Measurements from ENCODE around the gene NR1D1.

DNA sequence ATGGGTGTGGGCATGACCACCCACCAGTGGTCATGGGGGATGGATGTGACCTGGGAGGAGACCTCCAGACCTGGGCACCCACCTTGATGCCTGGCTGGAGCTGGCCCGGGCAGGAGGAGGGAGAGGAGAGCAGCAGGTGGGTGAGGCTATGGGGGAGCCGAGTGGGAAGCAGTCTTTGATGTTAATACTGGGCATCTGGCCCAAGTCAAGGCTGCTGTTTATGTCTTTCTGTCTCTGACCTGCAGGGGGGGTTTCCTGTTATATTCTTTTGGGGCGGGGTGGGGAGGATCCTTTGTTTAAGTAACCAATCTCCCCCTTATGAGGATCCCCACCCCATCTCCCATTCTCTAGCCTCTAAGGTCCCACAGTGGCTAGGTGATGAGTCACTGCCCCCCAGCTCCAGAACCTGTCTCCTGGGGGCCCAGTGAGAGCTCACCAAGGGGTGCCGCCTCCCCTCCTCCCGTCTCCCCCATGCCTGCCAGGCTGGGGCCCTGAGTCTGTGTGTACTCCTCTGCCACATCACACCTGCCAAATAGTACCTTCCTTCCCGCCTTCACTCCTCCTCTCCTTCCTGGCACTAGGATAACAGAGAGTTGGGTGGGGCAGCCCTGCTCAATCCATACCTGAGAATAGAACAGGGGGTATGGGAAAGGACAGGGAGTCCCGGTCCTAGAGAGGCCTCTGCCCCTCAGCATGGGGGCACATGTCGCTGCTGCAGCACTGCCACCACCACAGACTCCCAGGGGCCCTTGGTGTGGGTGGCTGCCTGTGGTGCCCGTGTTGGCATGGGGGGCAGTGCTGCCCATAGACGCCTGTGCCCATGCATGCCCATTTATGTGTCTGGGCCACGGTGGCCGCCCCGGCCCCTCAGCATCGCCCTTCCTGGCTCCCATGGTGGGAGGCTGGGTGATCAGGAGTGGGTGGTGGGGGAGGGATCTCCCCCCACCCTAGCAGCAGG lies 30.4 kb downstream of the NR1D1 start:
- TF ChIP-seq POLR2A (IDR thresholded peaks at IDR 0.05; ENCODE audit: low read depth, low read length) = no peak
- no peak for TF ChIP-seq POLR2AphosphoS5 (IDR thresholded peaks at IDR 0.05; ENCODE audit: low read depth, low read length)
